Gastrocnemius medialis (tissue), 4 donors: ENCODE results near the gene KCNJ4. TPM values are rescaled to one million over a fixed set of nuclear protein-coding genes. Genes with fewer than 3 reads are reported as not detected.
"Not testable (repeated sequence)": the region's sequence is repeated elsewhere in the genome, so short reads cannot be mapped to it uniquely, and the experiment has no call there.

ENCODE experiments used
- ATAC-seq, 2 donors: fragments of 150-250 bp; one replicate each; pipeline ENCODE4 v1.9.1; 2016
- DNase-seq, 2 donors: peaks; one replicate each; pipeline ENCODE4 v3.0.0-alpha.2; 2019
- H3K27ac ChIP-seq, 4 donors: fragments of 200-600 bp; sonication (generic); 1 replicate in 1 of 4; 2 replicates in 3 of 4; pipeline ENCODE4 v1.5.1; 2016 to 2018; ENCODE audit warnings: mild to moderate bottlenecking in 2 of 4, moderate library complexity in 1 of 4
- H3K27me3 ChIP-seq, 3 donors: fragments of 200-600 bp; sonication (generic) in 2 of 3; 1 replicate in 1 of 3; 2 replicates in 2 of 3; pipeline versions ENCODE4 v1.5.1 to v1.6.0; 2016 to 2019; ENCODE audit warnings: mild to moderate bottlenecking in 1 of 3, moderate library complexity in 1 of 3
- H3K36me3 ChIP-seq, 2 donors: fragments of 200-600 bp; sonication (generic) in 1 of 2; one replicate each; pipeline ENCODE4 v1.5.1; 2017 to 2018
- H3K4me1 ChIP-seq, 2 donors: fragments of 200-600 bp; sonication (generic) in 1 of 2; one replicate each; pipeline ENCODE4 v1.5.1; 2016 to 2017; ENCODE audit warnings: mild to moderate bottlenecking in 2 of 2
- H3K4me3 ChIP-seq, 4 donors: fragments of 200-600 bp; sonication (generic) in 3 of 4; 1 replicate in 1 of 4; 2 replicates in 3 of 4; pipeline ENCODE4 v1.5.1; 2016 to 2019; ENCODE audit warnings: mild to moderate bottlenecking in 2 of 4
- H3K9me3 ChIP-seq, 3 donors: fragments of 200-600 bp; sonication (generic) in 2 of 3; 1 replicate in 1 of 3; 2 replicates in 2 of 3; pipeline ENCODE4 v1.5.1; 2016 to 2019
- CTCF ChIP-seq, 5 experiments: fragments of 450-650 bp in 3 of 5; fragments of 200-600 bp in 2 of 5; sonication (generic) in 2 of 5; IDR thresholded peaks in 4 of 5; conservative IDR thresholded peaks in 1 of 5; 1 replicate in 4 of 5; 2 replicates in 1 of 5; pipeline ENCODE4 v1.5.1; 2016 to 2019; ENCODE audit warnings: antibody characterized with exemption in 5 of 5, mild to moderate bottlenecking in 3 of 5, moderate library complexity in 3 of 5
- POLR2A ChIP-seq, 2 donors: fragments of 450-650 bp; IDR thresholded peaks; one replicate each; pipeline ENCODE4 v1.6.1; 2017; ENCODE audit warnings: antibody characterized with exemption in 2 of 2, mild to moderate bottlenecking in 2 of 2, moderate library complexity in 2 of 2
- in situ Hi-C, 4 donors: fragments of 200-750 bp; cut with MboI; loops; one replicate each; pipeline versions ENCODE4 v1.15.0 to v1.8.0; 2017; ENCODE audit warnings: low sequenced_read_pairs in 4 of 4
- intact Hi-C: fragments of 100-400 bp; cut with DNase I; formaldehyde crosslinking; loops from one replicate; pipeline ENCODE4 v1.15.1; 2023; ENCODE audit warnings: low total_unique reads
- total RNA-seq, 4 donors: library from RNA; depleted of rRNA; stranded (reverse); fragments of >200 nt; gene quantifications; one replicate each; pipeline versions ENCODE4 v1.1.0 to v1.2.3, GENCODE V29; 2016

The KCNJ4 gene
- total RNA-seq, 4 donors from 2014 or later: not detected

GRCh38 chr22:38388506-38389427 is 66.2 kb downstream of the KCNJ4 start:
- H3K9me3 ChIP-seq, DNase-seq, intact Hi-C loops, H3K36me3 ChIP-seq, H3K27me3 ChIP-seq, in situ Hi-C loops, ATAC-seq, H3K4me3 ChIP-seq: not testable (repeated sequence)
- peak overlapping the region in 2 of 4 donors; percentile 55 to 72 for H3K27ac ChIP-seq
- peaks cover 31 to 34% of the 10 kb centered on the region in 2 donors for H3K4me1 ChIP-seq

GRCh38 chr22:38386918-38387317 is 68.1 kb downstream of the KCNJ4 start:
- Histone ChIP-seq H3K27ac (peak overlapping the region in 3 of 4 donors; percentile 1 to 72 (median 29)), H3K4me3 (peak overlapping the region in 3 of 4 donors; percentile 15 to 26 (median 18)), H3K4me1 (peaks cover 29 to 33% of the 10 kb centered on the region in 2 donors)
- DNase-seq, ATAC-seq, H3K27me3 ChIP-seq, H3K9me3 ChIP-seq, in situ Hi-C loops, intact Hi-C loops, H3K36me3 ChIP-seq: not testable (repeated sequence)

GRCh38 chr22:38383417-38383816 is 71.6 kb downstream of the KCNJ4 start:
- Histone ChIP-seq H3K4me3 (no peak overlapping the region), H3K27ac (no peak overlapping the region), H3K4me1 (peaks cover 20 to 31% of the 10 kb centered on the region in 2 donors), H3K36me3 (no peaks in the 10 kb centered on the region), H3K9me3 (no peaks in the 10 kb centered on the region), H3K27me3 (no peaks in the 10 kb centered on the region)
- TF ChIP-seq CTCF (IDR thresholded peaks at IDR 0.05 in 4 of 5, conservative IDR thresholded peaks at IDR 0.05 in 1 of 5) (no peak), POLR2A (IDR thresholded peaks at IDR 0.05) (no peak)
- in situ Hi-C loops: no loop called here
- ATAC-seq: peak; percentile 33 to 81
- DNase-seq: peak in 1 of 2 donors; percentile 33
- intact Hi-C loops: no loop called here

- in situ Hi-C loops, intact Hi-C loops: not testable (repeated sequence)
These were observed 73.6 kb downstream of the KCNJ4 start for GRCh38 chr22:38381371-38381770.

More at GRCh38 chr22:38381371-38381770, 73.6 kb downstream of the KCNJ4 start:
- H3K27ac ChIP-seq, H3K9me3 ChIP-seq, DNase-seq, H3K36me3 ChIP-seq, ATAC-seq, H3K27me3 ChIP-seq, H3K4me3 ChIP-seq: not testable (repeated sequence)
- H3K4me1 ChIP-seq: peaks cover 6 to 11% of the 10 kb centered on the region in 2 donors

Other genes with a start within 250 kb of the KCNJ4 start
- gene TMEM184B, start 182.2 kb downstream of the KCNJ4 start, total RNA-seq: 10 to 100 TPM; 25.4 to 40.7 (median 31.2) TPM
- gene CSNK1E, start 137.8 kb downstream of the KCNJ4 start, total RNA-seq: 10 to 100 TPM; 29.8 to 66.3 (median 40.3) TPM
- gene KDELR3, start 12.9 kb upstream of the KCNJ4 start, total RNA-seq: 1 to 10 TPM in 2 of 4 donors, under 1 TPM in 1, not detected in 1; 0.34 to 2.0 (median 1.3) TPM
- 100 to 1,000 TPM; 108 to 329 (median 206) TPM for gene DDX17, start 51.1 kb upstream of the KCNJ4 start, total RNA-seq
- under 1 TPM in 1 of 4 donors, not detected in 3; 0.18 TPM for gene DMC1, start 115.0 kb upstream of the KCNJ4 start, total RNA-seq
- under 1 TPM in 1 of 4 donors, not detected in 3; 0.02 TPM for gene FAM227A, start 201.2 kb upstream of the KCNJ4 start, total RNA-seq
- 10 to 100 TPM in 2 of 4 donors, 1 to 10 TPM in 2; 8.0 to 15.7 (median 12.6) TPM for gene CBY1, start 201.4 kb upstream of the KCNJ4 start, total RNA-seq
- gene TOMM22, start 226.8 kb upstream of the KCNJ4 start, total RNA-seq: 10 to 100 TPM; 37.1 to 47.1 (median 46.3) TPM
- gene JOSD1, start 245.7 kb upstream of the KCNJ4 start, total RNA-seq: 10 to 100 TPM; 25.1 to 50.5 (median 42.4) TPM